HG03103 (cell line): Measurements from ENCODE around the gene BPI.
"Not testable (repeated sequence)": the region's sequence is repeated elsewhere in the genome, so short reads cannot be mapped to it uniquely, and the experiment has no call there.

Source experiments
- ATAC-seq: cut with Tn5 transposase; IDR thresholded peaks from one replicate; pipeline ENCODE4 v1.9.1; 2021; ENCODE audit warnings: low read depth; ENCODE audit not compliant: unreplicated experiment

BPI gene

GRCh38 chr20:38277285-38277684, 26.7 kb upstream of the BPI start:
- ATAC-seq = no peak

GRCh38 chr20:38277691-38278090, 26.3 kb upstream of the BPI start:
- no peak for ATAC-seq

GRCh38 chr20:38278131-38278530, 25.8 kb upstream of the BPI start:
- ATAC-seq = no peak

GRCh38 chr20:38278763-38279162, 25.2 kb upstream of the BPI start:
- no peak for ATAC-seq

- ATAC-seq = not testable (repeated sequence)
Measured at GRCh38 chr20:38281176-38281915, 22.6 kb upstream of the BPI start.

- ATAC-seq = no peak
Measured at GRCh38 chr20:38283236-38283635, 20.7 kb upstream of the BPI start.

GRCh38 chr20:38284066-38284650, 19.8 kb upstream of the BPI start:
- ATAC-seq = not testable (repeated sequence)

GRCh38 chr20:38284893-38285444, 19.0 kb upstream of the BPI start:
- ATAC-seq = no peak

- no peak for ATAC-seq
Measured at GRCh38 chr20:38286586-38287531, 17.1 kb upstream of the BPI start.

- no peak for ATAC-seq
Measured at GRCh38 chr20:38290829-38291814, 12.8 kb upstream of the BPI start.

- no peak for ATAC-seq
Measured at GRCh38 chr20:38291966-38292365, 12.0 kb upstream of the BPI start.

GRCh38 chr20:38293491-38294065, 10.4 kb upstream of the BPI start:
- ATAC-seq = no peak

- no peak for ATAC-seq
Measured at GRCh38 chr20:38294076-38294591, 9.8 kb upstream of the BPI start.

GRCh38 chr20:38295811-38296210, 8.1 kb upstream of the BPI start:
- ATAC-seq = no peak

GRCh38 chr20:38296433-38296832, 7.5 kb upstream of the BPI start:
- ATAC-seq = no peak

- ATAC-seq = no peak
Measured at GRCh38 chr20:38297916-38298674, 5.9 kb upstream of the BPI start.

GRCh38 chr20:38298768-38299288, 5.1 kb upstream of the BPI start:
- ATAC-seq = no peak

- ATAC-seq = no peak
Measured at GRCh38 chr20:38299963-38300362, 4.0 kb upstream of the BPI start.
